ENCODE measurements around the gene SMU1. TPM values are rescaled to one million over a fixed set of nuclear protein-coding genes. Genes with fewer than 3 reads are reported as not detected.

Gene SMU1
- total RNA-seq, 1 experiment from 2014 or later, result 23.2 TPM

GRCh38 chr9:33051144-33051543 is 25.3 kb downstream of the SMU1 start:
- no peak for ATAC-seq
- Mint-ChIP-seq H3K27me3 (ENCODE audit: low read depth) (no peaks in the 10 kb centered on the region), H3K4me1 (no peaks in the 10 kb centered on the region), H3K9me3 (no peaks in the 10 kb centered on the region), H3K27ac (no peak overlapping the region), H3K4me3 (no peak overlapping the region), H3K36me3 (peaks cover 62% of the 10 kb centered on the region)
- ChIA-PET POLR2A (no interaction called here), CTCF (no interaction called here)
- TF ChIP-seq SMAD4 (CRISPR knock-in tag; IDR thresholded peaks at IDR 0.05), result no peak
- TF ChIP-seq ZNF232 (CRISPR knock-in tag; IDR thresholded peaks at IDR 0.05), result no peak
- TF ChIP-seq ATF1 (CRISPR knock-in tag; IDR thresholded peaks at IDR 0.05), result no peak
- no peak for TF ChIP-seq NR2C2 (CRISPR knock-in tag; IDR thresholded peaks at IDR 0.05)
- TF ChIP-seq RELA (CRISPR knock-in tag; IDR thresholded peaks at IDR 0.05; ENCODE audit: borderline replicate concordance), result no peak
- TF ChIP-seq FOXP1 (CRISPR knock-in tag; IDR thresholded peaks at IDR 0.05; ENCODE audit: borderline replicate concordance), result no peak
- no peak for TF ChIP-seq ZSCAN18 (CRISPR knock-in tag; IDR thresholded peaks at IDR 0.05)
- TF ChIP-seq SMAD3 (CRISPR knock-in tag; IDR thresholded peaks at IDR 0.05; ENCODE audit: borderline replicate concordance), result no peak
- TF ChIP-seq OVOL2 (CRISPR knock-in tag; IDR thresholded peaks at IDR 0.05; ENCODE audit: borderline replicate concordance), result no peak
- TF ChIP-seq, protein P1, sequence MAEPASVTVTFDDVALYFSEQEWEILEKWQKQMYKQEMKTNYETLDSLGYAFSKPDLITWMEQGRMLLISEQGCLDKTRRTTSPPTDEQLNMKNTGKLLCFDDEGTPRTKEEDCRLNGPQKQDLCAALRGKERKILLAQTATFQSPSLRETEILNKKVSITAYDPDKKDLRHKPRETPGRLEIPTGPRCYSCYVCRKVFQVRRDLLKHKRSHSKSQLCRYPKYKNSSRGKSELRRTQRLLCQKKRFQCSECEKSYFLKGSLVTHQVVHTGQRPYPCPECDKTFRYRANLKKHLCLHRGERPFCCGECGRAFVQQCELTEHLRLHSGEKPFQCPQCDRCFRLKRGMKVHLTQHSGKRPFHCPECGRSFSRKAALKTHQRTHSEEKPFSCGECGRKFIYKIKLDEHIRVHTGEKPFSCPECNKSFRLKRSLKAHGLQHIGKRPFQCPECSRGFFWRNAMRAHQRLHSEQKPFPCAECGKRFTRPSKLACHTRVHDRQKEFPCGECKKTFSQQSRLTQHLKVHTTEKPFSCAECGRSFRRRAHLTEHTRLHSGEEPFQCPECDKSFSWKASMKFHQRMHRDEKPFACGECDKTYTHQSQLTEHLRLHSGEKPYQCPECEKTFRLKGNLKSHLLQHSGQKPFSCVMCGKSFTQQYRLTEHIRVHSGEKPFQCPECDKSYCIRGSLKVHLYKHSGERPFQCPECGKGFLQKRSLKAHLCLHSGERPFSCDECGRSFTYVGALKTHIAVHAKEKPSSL (CRISPR knock-in tag; conservative IDR thresholded peaks at IDR 0.05), result no peak
- TF ChIP-seq ERG (CRISPR knock-in tag; IDR thresholded peaks at IDR 0.05), result no peak
- no peak for TF ChIP-seq PRRX2 (CRISPR knock-in tag; IDR thresholded peaks at IDR 0.05)
- TF ChIP-seq CREM (CRISPR knock-in tag; IDR thresholded peaks at IDR 0.05), result no peak
- TF ChIP-seq, protein P2, sequence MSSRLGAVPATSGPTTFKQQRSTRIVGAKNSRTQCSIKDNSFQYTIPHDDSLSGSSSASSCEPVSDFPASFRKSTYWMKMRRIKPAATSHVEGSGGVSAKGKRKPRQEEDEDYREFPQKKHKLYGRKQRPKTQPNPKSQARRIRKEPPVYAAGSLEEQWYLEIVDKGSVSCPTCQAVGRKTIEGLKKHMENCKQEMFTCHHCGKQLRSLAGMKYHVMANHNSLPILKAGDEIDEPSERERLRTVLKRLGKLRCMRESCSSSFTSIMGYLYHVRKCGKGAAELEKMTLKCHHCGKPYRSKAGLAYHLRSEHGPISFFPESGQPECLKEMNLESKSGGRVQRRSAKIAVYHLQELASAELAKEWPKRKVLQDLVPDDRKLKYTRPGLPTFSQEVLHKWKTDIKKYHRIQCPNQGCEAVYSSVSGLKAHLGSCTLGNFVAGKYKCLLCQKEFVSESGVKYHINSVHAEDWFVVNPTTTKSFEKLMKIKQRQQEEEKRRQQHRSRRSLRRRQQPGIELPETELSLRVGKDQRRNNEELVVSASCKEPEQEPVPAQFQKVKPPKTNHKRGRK (CRISPR knock-in tag; IDR thresholded peaks at IDR 0.05; ENCODE audit: borderline replicate concordance), result no peak
- TF ChIP-seq GABPB1 (CRISPR knock-in tag; IDR thresholded peaks at IDR 0.05), result no peak
- TF ChIP-seq GRHL2 (CRISPR knock-in tag; IDR thresholded peaks at IDR 0.05; ENCODE audit: insufficient replicate concordance, severe bottlenecking), result no peak
- no peak for DNase-seq (ENCODE audit: low spot score)

DNA sequence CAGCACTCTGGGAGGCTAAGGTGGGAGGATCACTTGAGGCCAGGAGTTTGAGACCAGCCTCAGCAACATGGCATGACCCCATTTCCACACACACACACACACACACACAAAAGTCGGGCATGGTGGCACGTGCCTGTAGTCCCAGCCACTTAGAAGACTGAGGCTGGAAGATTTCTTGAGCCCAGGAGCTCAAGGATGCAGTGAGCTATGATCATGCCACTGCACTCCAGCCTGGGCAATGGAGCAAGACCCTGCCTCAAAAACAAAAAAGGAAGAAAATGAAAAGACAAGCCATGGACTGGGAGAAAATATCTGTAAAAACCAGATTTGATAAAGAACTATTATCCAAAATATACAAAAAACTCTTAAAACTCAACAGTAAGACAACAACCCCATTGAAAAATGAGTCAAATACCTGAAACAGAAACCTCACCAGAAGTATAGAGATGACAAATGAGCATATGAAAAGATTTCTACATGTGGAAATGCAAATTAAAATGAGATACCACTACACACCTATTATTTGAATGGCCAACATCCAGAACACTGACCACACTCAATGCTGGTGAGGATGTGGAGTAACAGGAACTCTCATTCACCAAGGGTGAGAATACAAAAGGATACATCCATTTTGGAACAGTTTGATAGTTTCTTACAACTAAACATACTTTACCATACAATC is 26.7 kb downstream of the SMU1 start:
- CTCF ChIA-PET, result no interaction called here
- Mint-ChIP-seq H3K27ac (no peak overlapping the region), H3K9me3 (no peaks in the 10 kb centered on the region), H3K4me1 (peaks cover 5% of the 10 kb centered on the region), H3K4me3 (no peak overlapping the region), H3K27me3 (ENCODE audit: low read depth) (no peaks in the 10 kb centered on the region), H3K36me3 (peaks cover 55% of the 10 kb centered on the region)
- DNase-seq (ENCODE audit: low spot score) (no peak), ATAC-seq (no peak)
- TF ChIP-seq ZNF121 (CRISPR knock-in tag; IDR thresholded peaks at IDR 0.05) (peak; percentile 16; the same call in 1 of the 2 replicates), ERG (CRISPR knock-in tag; IDR thresholded peaks at IDR 0.05) (no peak)
- POLR2A ChIA-PET, result no interaction called here

Data from WTC11 (cell line).